OCI-LY7 (cell line): ENCODE measurements around the gene PDGFB.

Experiments used
- CTCF ChIP-seq: fragments of 200-600 bp; sonication (generic); conservative IDR thresholded peaks from 2 replicates; pipeline ENCODE4 v1.5.1; 2014; ENCODE audit warnings: mild to moderate bottlenecking, antibody characterized with exemption, low read length, moderate library complexity, mixed read lengths
- EZH2phosphoT487 ChIP-seq: fragments of 200-600 bp; sonication (generic); IDR thresholded peaks from 2 replicates; pipeline ENCODE4 v1.6.1; 2018; ENCODE audit warnings: low read depth, borderline replicate concordance, mild to moderate bottlenecking, mixed run types, antibody characterized with exemption, low read length, moderate library complexity, mixed read lengths

- TF ChIP-seq CTCF: no peak
- no peak for TF ChIP-seq EZH2phosphoT487
Observed at GRCh38 chr22:39185601-39186012, 59.2 kb downstream of the PDGFB start.
